GM12891 (cell line): ENCODE data around the gene ZNF22.

Experiments
- DNase-seq: peaks from one replicate; pipeline ENCODE4 v3.0.0; 2011; ENCODE audit warnings: low spot score; ENCODE audit not compliant: insufficient read length
- FAIRE-seq: peaks from 2 replicates; lab custom pipeline; 2011; peaks lifted over from hg19 to GRCh38; lab: Jason Lieb, UNC
- PAX5 ChIP-seq: IDR thresholded peaks from 2 replicates; pipeline ENCODE4 v1.6.1; 2011; ENCODE audit warnings: low read length, moderate library complexity, mild to moderate bottlenecking; ENCODE audit not compliant: insufficient read depth, severe bottlenecking
- POLR2A ChIP-seq: IDR thresholded peaks from 2 replicates; pipeline ENCODE4 v1.6.1; 2011; ENCODE audit warnings: low read depth, low read length, control low read depth
- POLR2AphosphoS5 ChIP-seq: IDR thresholded peaks from 2 replicates; pipeline ENCODE4 v1.6.1; 2011; ENCODE audit warnings: low read depth, low read length, control low read depth
- POU2F2 ChIP-seq: IDR thresholded peaks from 2 replicates; pipeline ENCODE4 v1.6.1; 2011; ENCODE audit warnings: low read depth, mild to moderate bottlenecking, control low read depth, low read length, moderate library complexity
- SPI1 ChIP-seq: IDR thresholded peaks from 2 replicates; pipeline ENCODE4 v1.6.1; 2011; ENCODE audit warnings: low read depth, low read length, control low read depth
- TAF1 ChIP-seq: IDR thresholded peaks from 2 replicates; pipeline ENCODE4 v1.6.1; 2011; ENCODE audit warnings: low read depth, low read length, control low read depth

Gene ZNF22

GRCh38 chr10:44975431-44976331, 25.0 kb upstream of the ZNF22 start:
- DNase-seq (no peak), FAIRE-seq (no peak)
- no peak for TF ChIP-seq PAX5
- no peak for TF ChIP-seq SPI1
- no peak for TF ChIP-seq TAF1
- no peak for TF ChIP-seq POLR2A
- TF ChIP-seq POLR2AphosphoS5 = no peak
- TF ChIP-seq POU2F2 = no peak

GRCh38 chr10:44976352-44977198, 24.1 kb upstream of the ZNF22 start:
- FAIRE-seq (no peak), DNase-seq (no peak)
- TF ChIP-seq SPI1 (no peak), POLR2AphosphoS5 (no peak)

- TF ChIP-seq TAF1 (no peak), POLR2A (no peak), POU2F2 (no peak), POLR2AphosphoS5 (no peak), SPI1 (no peak), PAX5 (no peak)
- FAIRE-seq = no peak
- DNase-seq = no peak
Measured at GRCh38 chr10:44977287-44978212, 23.2 kb upstream of the ZNF22 start.

GRCh38 chr10:44978213-44978569, 22.5 kb upstream of the ZNF22 start:
- DNase-seq (no peak), FAIRE-seq (no peak)
- TF ChIP-seq PAX5 (no peak), TAF1 (no peak), POLR2A (no peak), POLR2AphosphoS5 (no peak), SPI1 (no peak), POU2F2 (no peak)

GRCh38 chr10:44978570-44979280, 22.0 kb upstream of the ZNF22 start, which contains the start of gene DEPP1:
Gene DEPP1 (minus strand): TSS chr10:44978809. CDS start chr10:44978030, 779 bp downstream.
- no peak for DNase-seq
- FAIRE-seq = no peak
- no peak for TF ChIP-seq SPI1
- peak; percentile 34; the same call in 1 of the 2 replicates for TF ChIP-seq TAF1
- TF ChIP-seq POLR2AphosphoS5 = peak; percentile 78; the same call in 1 of the 2 replicates
- TF ChIP-seq POLR2A = peak; percentile 83
- TF ChIP-seq PAX5 = no peak
- TF ChIP-seq POU2F2 = no peak

GRCh38 chr10:44979281-44980191, 21.2 kb upstream of the ZNF22 start:
- no peak for FAIRE-seq
- no peak for TF ChIP-seq POLR2AphosphoS5
- no peak for TF ChIP-seq POLR2A
- TF ChIP-seq POU2F2 = no peak
- TF ChIP-seq TAF1 = no peak
- TF ChIP-seq PAX5 = no peak
- TF ChIP-seq SPI1 = no peak
- no peak for DNase-seq

- no peak for TF ChIP-seq POU2F2
- peak; percentile 88 for FAIRE-seq
- no peak for DNase-seq
Measured at GRCh38 chr10:44980309-44981171, 20.2 kb upstream of the ZNF22 start.
